ENCODE results near the gene LEP.

DNA sequence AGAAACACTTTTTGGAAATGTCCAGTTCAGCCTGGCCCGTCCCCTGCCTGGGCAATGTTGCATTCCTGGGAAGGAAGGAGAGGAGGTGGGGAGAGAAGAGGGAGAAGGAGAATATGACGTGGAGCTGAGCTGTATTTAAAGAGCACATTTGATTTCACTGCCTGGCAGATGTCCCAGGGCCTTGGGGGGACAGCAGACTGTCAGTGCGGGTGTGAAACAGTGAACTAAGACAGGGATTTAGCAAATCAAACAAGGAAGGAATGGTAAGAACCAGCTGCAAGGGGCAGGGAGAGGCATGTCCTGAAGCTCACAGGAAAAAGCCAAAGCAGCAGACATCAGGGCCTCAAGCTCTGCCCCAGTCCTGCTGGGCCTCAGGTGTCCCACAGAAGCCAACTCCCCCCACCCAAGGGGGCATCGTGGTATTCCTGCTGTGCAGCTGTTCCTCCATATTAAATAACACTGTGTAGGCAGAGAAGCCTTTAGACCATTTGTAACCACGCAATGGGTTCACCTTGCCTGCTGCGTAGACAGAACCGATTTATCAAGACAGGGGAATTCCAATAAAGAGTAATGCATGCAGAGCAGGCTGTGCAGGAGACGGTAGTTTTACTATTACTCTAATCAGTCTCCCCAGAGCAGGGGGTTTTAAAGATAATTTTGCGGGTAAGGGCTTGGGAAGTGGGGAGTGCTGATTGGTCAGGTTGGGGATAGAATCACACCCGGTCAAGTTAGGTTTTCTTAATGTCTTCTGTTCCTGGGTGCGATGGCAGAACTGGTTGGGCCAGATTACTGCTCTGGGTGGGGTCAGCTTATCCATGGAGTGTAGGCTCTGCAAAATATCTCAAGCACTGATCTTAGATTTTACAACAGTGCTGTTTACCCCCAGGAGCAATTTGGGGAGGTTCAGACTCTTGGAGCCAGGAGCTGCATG lies 18.3 kb downstream of the LEP start:
- TF ChIP-seq GABPA (IDR thresholded peaks at IDR 0.05; ENCODE audit: borderline replicate concordance, insufficient read depth, low read length) (no peak), CHD2 (IDR thresholded peaks at IDR 0.05; ENCODE audit: low read length) (no peak), POLR2A (IDR thresholded peaks at IDR 0.05; ENCODE audit: control extremely low read depth in 1 of 2, low read depth in 2 of 2, low read length in 2 of 2) (no peak), EZH2 (IDR thresholded peaks at IDR 0.05; ENCODE audit: low read depth, low read length, severe bottlenecking) (no peak), CBX8 (IDR thresholded peaks at IDR 0.05; ENCODE audit: borderline replicate concordance, low read depth, low read length) (no peak), SP1 (IDR thresholded peaks at IDR 0.05; ENCODE audit: low read depth, low read length) (no peak)
- TF ChIP-seq, protein P1, sequence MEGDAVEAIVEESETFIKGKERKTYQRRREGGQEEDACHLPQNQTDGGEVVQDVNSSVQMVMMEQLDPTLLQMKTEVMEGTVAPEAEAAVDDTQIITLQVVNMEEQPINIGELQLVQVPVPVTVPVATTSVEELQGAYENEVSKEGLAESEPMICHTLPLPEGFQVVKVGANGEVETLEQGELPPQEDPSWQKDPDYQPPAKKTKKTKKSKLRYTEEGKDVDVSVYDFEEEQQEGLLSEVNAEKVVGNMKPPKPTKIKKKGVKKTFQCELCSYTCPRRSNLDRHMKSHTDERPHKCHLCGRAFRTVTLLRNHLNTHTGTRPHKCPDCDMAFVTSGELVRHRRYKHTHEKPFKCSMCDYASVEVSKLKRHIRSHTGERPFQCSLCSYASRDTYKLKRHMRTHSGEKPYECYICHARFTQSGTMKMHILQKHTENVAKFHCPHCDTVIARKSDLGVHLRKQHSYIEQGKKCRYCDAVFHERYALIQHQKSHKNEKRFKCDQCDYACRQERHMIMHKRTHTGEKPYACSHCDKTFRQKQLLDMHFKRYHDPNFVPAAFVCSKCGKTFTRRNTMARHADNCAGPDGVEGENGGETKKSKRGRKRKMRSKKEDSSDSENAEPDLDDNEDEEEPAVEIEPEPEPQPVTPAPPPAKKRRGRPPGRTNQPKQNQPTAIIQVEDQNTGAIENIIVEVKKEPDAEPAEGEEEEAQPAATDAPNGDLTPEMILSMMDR (IDR thresholded peaks at IDR 0.05; ENCODE audit: control extremely low read depth in 1 of 3, insufficient read depth in 1 of 3, low read depth in 1 of 3, low read length in 3 of 3): no peak
